GM23248 (cell line): ENCODE results near the gene FARS2. TPM values are rescaled to one million over a fixed set of nuclear protein-coding genes. Genes with fewer than 3 reads are reported as not detected.

ENCODE experiments used
- DNase-seq: peaks from one replicate; pipeline ENCODE4 v3.0.0-alpha.2; 2015
- H2AFZ ChIP-seq: fragments of 200-600 bp; sonication (generic); 2 replicates; pipeline ENCODE4 v1.6.1; 2016; ENCODE audit warnings: antibody characterized with exemption
- H3F3A ChIP-seq: fragments of 200-600 bp; sonication (generic); 2 replicates; pipeline ENCODE4 v1.6.1; 2016; ENCODE audit warnings: mild to moderate bottlenecking, antibody characterized with exemption, mixed run types; ENCODE audit not compliant: insufficient read depth
- H3K27ac ChIP-seq: fragments of 200-600 bp; sonication (generic); 2 replicates; pipeline ENCODE4 v1.5.1; 2016; ENCODE audit warnings: mild to moderate bottlenecking
- H3K27me3 ChIP-seq: fragments of 200-600 bp; sonication (generic); replicated peaks from 2 replicates; pipeline ENCODE4 v1.6.1; 2016; ENCODE audit warnings: mild to moderate bottlenecking; ENCODE audit not compliant: insufficient read depth
- H3K36me3 ChIP-seq: fragments of 200-600 bp; sonication (generic); 2 replicates; pipeline ENCODE4 v1.6.1; 2016; ENCODE audit warnings: low read depth, mild to moderate bottlenecking
- H3K4me1 ChIP-seq: fragments of 200-600 bp; sonication (generic); 2 replicates; pipeline ENCODE4 v1.6.1; 2016; ENCODE audit warnings: mild to moderate bottlenecking; ENCODE audit not compliant: insufficient read depth
- H3K4me2 ChIP-seq: fragments of 200-600 bp; sonication (generic); one replicate; pipeline ENCODE4 v1.6.1; 2016; ENCODE audit warnings: mild to moderate bottlenecking; ENCODE audit not compliant: unreplicated experiment
- H3K4me3 ChIP-seq: fragments of 200-600 bp; sonication (generic); 2 replicates; pipeline ENCODE4 v1.5.1; 2016; ENCODE audit warnings: mild to moderate bottlenecking
- H3K79me2 ChIP-seq: fragments of 200-600 bp; sonication (generic); 2 replicates; pipeline ENCODE4 v1.6.1; 2016; ENCODE audit warnings: mild to moderate bottlenecking; ENCODE audit not compliant: insufficient read depth
- H3K9ac ChIP-seq: fragments of 200-600 bp; sonication (generic); 2 replicates; pipeline ENCODE4 v1.6.1; 2016; ENCODE audit warnings: mild to moderate bottlenecking
- H3K9me2 ChIP-seq: fragments of 200-600 bp; sonication (generic); 2 replicates; pipeline ENCODE4 v1.6.1; 2016; ENCODE audit warnings: mixed run types, mild to moderate bottlenecking, moderate library complexity; ENCODE audit not compliant: insufficient read depth
- H3K9me3 ChIP-seq: fragments of 200-600 bp; sonication (generic); one replicate; pipeline ENCODE4 v1.6.1; 2017; ENCODE audit warnings: low read depth
- H4K20me1 ChIP-seq: fragments of 200-600 bp; sonication (generic); 2 replicates; pipeline ENCODE4 v1.6.0; 2016; ENCODE audit not compliant: insufficient read depth
- EZH2 ChIP-seq: fragments of 200-600 bp; sonication (generic); IDR thresholded peaks from 2 replicates; pipeline ENCODE4 v1.6.1; 2018; ENCODE audit warnings: antibody characterized with exemption, mild to moderate bottlenecking; ENCODE audit not compliant: insufficient read depth, poor library complexity, severe bottlenecking
- EZH2phosphoT487 ChIP-seq: fragments of 200-600 bp; sonication (generic); IDR thresholded peaks from 2 replicates; pipeline ENCODE4 v1.6.1; 2018; ENCODE audit warnings: antibody characterized with exemption, moderate library complexity, mild to moderate bottlenecking, low read depth; ENCODE audit not compliant: insufficient read depth
- WGBS, 2 experiments: methylation state at CpG; one replicate each; pipeline ENCODE4 v1.1.6; 2015 to 2017; ENCODE audit warnings: low lambda C conversion rate in 2 of 2, low coverage in 1 of 2; ENCODE audit errors: missing lambda C conversion rate in 2 of 2; 5-methylcytosine and 5-hydroxymethylcytosine counted together
- in situ Hi-C: fragments of 300-500 bp; cut with MboI; formaldehyde crosslinking; loops from 2 replicates; pipeline ENCODE4 v1.15.0; 2020
- polyA plus RNA-seq: library from polyadenylated mRNA; unstranded; fragments of >200 nt; fragmentation: Nextera tagmentation; extraction: Ambion mirVana; gene quantifications from 2 replicates; pipeline ENCODE4 v1.2.1, GENCODE V29; 2016
- total RNA-seq: library from RNA; depleted of rRNA; stranded (reverse); fragments of >200 nt; shearing (Covaris generic); gene quantifications from 2 replicates; pipeline ENCODE4 v1.2.3, GENCODE V29; 2014

FARS2 gene
- total and polyA plus RNA-seq, 2 experiments from 2014 or later: 15.1 to 16.5 TPM

DNA sequence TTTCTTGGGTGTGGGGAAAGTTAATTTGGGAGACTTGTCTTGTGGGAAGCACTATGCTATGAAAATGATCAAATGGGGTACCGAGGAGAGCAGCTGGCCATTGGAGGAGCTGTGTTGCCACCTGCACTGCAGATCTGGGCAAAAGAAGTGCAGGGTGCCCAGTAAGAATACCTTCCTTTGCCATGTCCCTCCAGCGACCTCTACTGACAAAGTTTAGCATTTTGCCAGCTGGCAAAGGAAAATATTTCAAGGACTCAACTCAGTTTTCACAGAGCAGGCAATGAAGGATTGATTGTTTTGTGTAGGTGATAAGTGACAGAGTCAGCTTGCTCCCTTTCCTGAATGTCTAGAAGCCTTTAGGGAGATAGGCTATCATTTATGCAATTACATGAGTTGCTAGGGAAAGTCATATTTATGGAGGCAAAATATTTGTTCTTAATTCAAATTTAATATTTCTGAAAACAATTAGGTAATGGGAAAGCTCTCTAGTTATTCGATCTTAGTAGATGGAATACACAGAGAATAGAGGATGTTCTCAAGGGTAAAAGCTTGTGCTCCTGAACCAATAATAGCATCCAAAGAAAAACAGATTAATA lies 118.4 kb downstream of the FARS2 start:
- Histone ChIP-seq H3K36me3 (no peaks in the 10 kb centered on the region), H3K4me3 (no peak overlapping the region), H3K9me2 (no peaks in the 10 kb centered on the region), H3K79me2 (no peaks in the 10 kb centered on the region), H2AFZ (no peak overlapping the region), H3K9me3 (no peaks in the 10 kb centered on the region), H3K4me1 (no peaks in the 10 kb centered on the region), H3K4me2 (no peak overlapping the region), H3F3A (no peaks in the 10 kb centered on the region), H3K27me3 (no peaks in the 10 kb centered on the region), H3K27ac (no peak overlapping the region), H3K9ac (no peak overlapping the region), H4K20me1 (no peaks in the 10 kb centered on the region; the same call in 1 of the 2 replicates)
- DNase-seq: peak; percentile 62
- in situ Hi-C loops: loop anchor here (25.0 kb wide), 1 partner anchor 1067 kb away; no protein-coding TSS in a partner anchor
- TF ChIP-seq EZH2 (no peak), EZH2phosphoT487 (no peak)
- WGBS, 2 experiments: 56 to 58% methylated on average over 3 of the region's 3 CpGs

DNA sequence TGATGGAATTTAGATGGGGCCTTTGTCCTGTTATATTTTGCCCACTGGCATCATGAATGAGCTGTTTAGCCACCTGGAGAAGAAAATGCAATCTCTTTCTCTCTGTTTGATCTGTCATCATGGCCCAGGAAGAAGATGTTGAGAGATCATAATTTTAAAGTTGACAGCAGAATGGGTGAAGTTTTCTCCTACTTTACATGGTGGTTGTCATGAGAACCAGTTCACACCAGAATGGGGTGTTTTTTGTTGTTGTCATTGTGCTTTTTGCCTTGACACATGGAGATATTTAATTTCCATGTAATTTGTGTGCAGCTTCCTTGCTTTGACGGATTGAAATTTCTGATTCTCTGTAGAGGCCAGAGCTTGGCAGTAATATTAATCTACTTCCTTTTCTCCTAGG lies 122.5 kb downstream of the FARS2 start:
- Histone ChIP-seq H3K4me3 (no peak overlapping the region), H3K79me2 (peaks cover 9% of the 10 kb centered on the region; the same call in 1 of the 2 replicates), H3K9me2 (no peaks in the 10 kb centered on the region), H3K27ac (no peak overlapping the region), H3K9ac (no peak overlapping the region), H2AFZ (no peak overlapping the region), H3K4me2 (no peak overlapping the region), H3K9me3 (no peaks in the 10 kb centered on the region), H3K4me1 (no peaks in the 10 kb centered on the region), H3F3A (no peaks in the 10 kb centered on the region), H3K27me3 (no peaks in the 10 kb centered on the region), H4K20me1 (no peaks in the 10 kb centered on the region; the same call in 1 of the 2 replicates), H3K36me3 (no peaks in the 10 kb centered on the region)
- no peak for DNase-seq
- in situ Hi-C loops: loop anchor here (25.0 kb wide), 1 partner anchor 1072 kb away; no protein-coding TSS in a partner anchor
- WGBS, 2 experiments: 95 to 100% methylated on average over 1 of the region's 1 CpG
- TF ChIP-seq EZH2 (no peak), EZH2phosphoT487 (no peak)

DNA sequence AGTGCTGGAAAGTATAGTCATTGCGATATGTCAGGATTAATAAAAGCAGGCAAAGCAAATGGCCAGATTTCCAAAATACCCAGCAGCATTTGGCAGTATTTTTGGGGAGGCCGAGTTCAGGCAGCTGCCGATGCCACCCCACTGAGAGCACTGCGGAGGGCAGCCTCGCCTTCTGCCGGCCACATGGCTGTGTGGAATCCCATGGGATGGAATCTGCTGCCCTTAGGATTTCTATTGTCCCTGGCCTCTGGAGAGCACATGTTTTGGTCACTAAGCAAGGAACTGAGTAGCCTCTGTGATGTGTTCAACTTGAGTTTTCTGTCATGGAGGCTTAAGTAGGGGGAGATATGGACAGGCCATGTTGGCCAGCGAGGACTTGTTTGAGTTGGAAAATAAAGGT lies 123.0 kb downstream of the FARS2 start:
- Histone ChIP-seq H2AFZ (no peak overlapping the region), H3K9ac (no peak overlapping the region), H3K27me3 (no peaks in the 10 kb centered on the region), H3K9me2 (no peaks in the 10 kb centered on the region), H3K79me2 (peaks cover 9% of the 10 kb centered on the region; the same call in 1 of the 2 replicates), H4K20me1 (no peaks in the 10 kb centered on the region; the same call in 1 of the 2 replicates), H3K4me1 (peaks cover 4% of the 10 kb centered on the region; the same call in 1 of the 2 replicates), H3K27ac (no peak overlapping the region), H3F3A (no peaks in the 10 kb centered on the region), H3K9me3 (no peaks in the 10 kb centered on the region), H3K36me3 (no peaks in the 10 kb centered on the region), H3K4me3 (no peak overlapping the region), H3K4me2 (no peak overlapping the region)
- TF ChIP-seq EZH2: no peak
- no peak for TF ChIP-seq EZH2phosphoT487
- in situ Hi-C loops: loop anchor here (25.0 kb wide), 1 partner anchor 1072 kb away; no protein-coding TSS in a partner anchor
- DNase-seq: no peak
- 88 to 90% methylated on average over 7 of the region's 7 CpGs for WGBS, 2 experiments

DNA sequence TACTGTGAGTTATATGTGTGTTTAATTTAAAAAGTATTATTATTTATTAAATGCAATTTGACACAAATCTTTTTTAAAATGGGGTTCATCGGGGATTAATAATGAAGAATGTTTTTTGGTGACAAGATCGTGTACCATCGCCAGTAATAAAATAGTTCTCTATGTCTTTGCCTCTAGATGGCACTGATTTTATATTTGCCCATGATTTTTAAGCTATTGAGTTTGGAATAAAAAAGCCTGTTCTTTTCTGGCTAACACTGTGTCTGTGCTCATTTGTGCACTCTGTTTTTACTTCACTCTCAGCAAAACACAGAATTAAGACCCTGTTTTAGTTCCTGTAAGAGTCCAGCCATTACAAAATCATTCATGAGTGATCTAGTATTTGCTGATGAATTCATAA lies 127.0 kb downstream of the FARS2 start:
- WGBS, 2 experiments: 60 to 61% methylated on average over 3 of the region's 3 CpGs
- Histone ChIP-seq H4K20me1 (no peaks in the 10 kb centered on the region), H3K9me3 (no peaks in the 10 kb centered on the region), H3K9ac (no peak overlapping the region), H3K27ac (no peak overlapping the region), H3K79me2 (peaks cover 34% of the 10 kb centered on the region; the same call in 1 of the 2 replicates), H3K9me2 (no peaks in the 10 kb centered on the region), H3K4me1 (peaks cover 5% of the 10 kb centered on the region; the same call in 1 of the 2 replicates), H3K36me3 (no peaks in the 10 kb centered on the region), H3K4me2 (no peak overlapping the region), H3K4me3 (no peak overlapping the region), H2AFZ (no peak overlapping the region), H3F3A (no peaks in the 10 kb centered on the region), H3K27me3 (no peaks in the 10 kb centered on the region)
- in situ Hi-C loops: loop anchor here (25.0 kb wide), 1 partner anchor 1076 kb away; no protein-coding TSS in a partner anchor
- no peak for DNase-seq
- TF ChIP-seq EZH2 (no peak), EZH2phosphoT487 (no peak)
